ENCODE data around the gene GIPC2. TPM values are rescaled to one million over a fixed set of nuclear protein-coding genes. Genes with fewer than 3 reads are reported as not detected.
A peak's percentile ranks its signal among the peaks of the same experiment; 100 is the strongest.

GIPC2 gene
- total and polyA plus RNA-seq, 9 of the 15 experiments (the other 6 are each of a cell fraction or from before 2014, with no cell fraction given), result 0.01 to 0.05 (median 0.04) TPM; not detected in 3

DNA sequence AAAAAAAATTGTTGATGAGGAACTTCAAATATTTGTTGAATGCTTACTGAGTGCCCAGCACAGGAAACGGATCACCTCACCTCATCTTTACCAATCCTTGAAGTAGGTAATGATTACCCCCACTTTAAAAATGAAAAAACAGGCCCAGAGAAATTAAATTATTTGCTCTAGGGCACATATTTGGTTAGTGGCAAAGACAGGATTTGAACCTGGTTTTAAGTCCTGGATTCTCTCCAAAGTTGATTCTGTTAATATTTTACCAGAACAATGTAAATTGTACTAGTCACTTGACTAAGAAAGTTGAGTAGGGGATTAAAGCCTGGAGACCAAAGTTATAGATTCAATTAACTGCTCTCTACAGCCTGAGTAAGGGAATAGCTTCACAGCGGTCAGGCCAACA, 97.9 kb downstream of the GIPC2 start (continued):
- TF ChIP-seq HES1 (IDR thresholded peaks at IDR 0.05; ENCODE audit: low read depth), result no peak
- no peak for TF ChIP-seq HNRNPK (IDR thresholded peaks at IDR 0.05; ENCODE audit: low read depth, low read length, poor library complexity, severe bottlenecking)
- TF ChIP-seq PTRF (tag; IDR thresholded peaks at IDR 0.05), result no peak
- TF ChIP-seq PCBP2 (IDR thresholded peaks at IDR 0.05; ENCODE audit: low read depth, low read length, poor library complexity, severe bottlenecking), result no peak
- TF ChIP-seq TAF1 (IDR thresholded peaks at IDR 0.05; ENCODE audit: control insufficient read depth, extremely low read depth, insufficient read depth, low read length, severe bottlenecking), result no peak

DNA sequence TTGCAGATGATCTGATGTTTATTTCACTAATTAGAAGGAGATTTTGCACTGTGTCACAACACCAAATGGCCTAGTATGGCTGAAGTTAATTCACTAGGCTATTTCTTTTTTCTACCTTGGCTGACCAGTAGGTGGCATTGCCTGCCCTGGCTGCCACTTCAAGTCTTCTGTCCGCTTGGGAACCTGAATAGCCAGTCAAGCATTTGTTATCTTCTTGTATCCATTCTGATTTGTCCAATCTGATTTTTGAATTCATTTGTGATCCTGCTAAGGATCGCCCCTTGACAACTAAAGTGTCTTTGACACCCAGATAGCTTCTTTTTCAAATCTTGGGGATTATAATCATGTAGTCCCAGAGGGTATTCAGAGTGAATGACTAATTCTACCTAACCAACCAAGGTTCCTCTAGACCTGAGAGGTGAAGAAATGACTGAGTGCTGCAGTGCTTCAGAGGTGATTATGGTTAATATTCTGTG, 99.4 kb downstream of the GIPC2 start:
- Histone ChIP-seq H2AFZ (ENCODE audit: low read depth, low read length) (no peak overlapping the region), H3K9me1 (ENCODE audit: control insufficient read depth, insufficient read depth, low read length) (no peaks in the 10 kb centered on the region)
- CTCF ChIA-PET (ENCODE audit: low intra/inter-chr PET ratio), result interaction anchor here (0.5 to 1.2 kb wide), 2 partner anchors 531 to 694 kb away, joined by 3 to 7 read pairs; no protein-coding TSS in a partner anchor
- TF ChIP-seq FUS (optimal IDR thresholded peaks at IDR 0.05; ENCODE audit: low read depth, low read length) (no peak), HOMEZ (CRISPR knock-in tag; IDR thresholded peaks at IDR 0.05) (no peak), KLF16 (IDR thresholded peaks at IDR 0.05) (0 out of 2 replicates have a peak, but pooled peaks have one; percentile 14), JUND (IDR thresholded peaks at IDR 0.05; ENCODE audit: borderline replicate concordance, low read depth, low read length) (no peak), JUND (tag; IDR thresholded peaks at IDR 0.05; ENCODE audit: borderline replicate concordance, low read depth, low read length) (no peak), KHSRP (IDR thresholded peaks at IDR 0.05) (no peak), HOXB6 (CRISPR knock-in tag; IDR thresholded peaks at IDR 0.05; ENCODE audit: borderline replicate concordance) (no peak), SMC3 (conservative IDR thresholded peaks at IDR 0.05; ENCODE audit: insufficient read depth, low read depth, low read length) (peak; percentile 72), SRSF7 (optimal IDR thresholded peaks at IDR 0.05; ENCODE audit: low read depth, low read length) (no peak), EGR1 (conservative IDR thresholded peaks at IDR 0.05) (no peak), NCOA6 (IDR thresholded peaks at IDR 0.05) (no peak)
- TF ChIP-seq, protein P1, sequence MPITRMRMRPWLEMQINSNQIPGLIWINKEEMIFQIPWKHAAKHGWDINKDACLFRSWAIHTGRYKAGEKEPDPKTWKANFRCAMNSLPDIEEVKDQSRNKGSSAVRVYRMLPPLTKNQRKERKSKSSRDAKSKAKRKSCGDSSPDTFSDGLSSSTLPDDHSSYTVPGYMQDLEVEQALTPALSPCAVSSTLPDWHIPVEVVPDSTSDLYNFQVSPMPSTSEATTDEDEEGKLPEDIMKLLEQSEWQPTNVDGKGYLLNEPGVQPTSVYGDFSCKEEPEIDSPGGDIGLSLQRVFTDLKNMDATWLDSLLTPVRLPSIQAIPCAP (CRISPR knock-in tag; IDR thresholded peaks at IDR 0.05; ENCODE audit: borderline replicate concordance), result no peak

More for the DNA sequence above, 99.4 kb downstream of the GIPC2 start:
- H3K9me3 ChIP-seq (replicated peaks; ENCODE audit: control insufficient read depth, insufficient read depth, low read depth, low read length), result no peaks in the 10 kb centered on the region
- ATAC-seq (peak; percentile 90), DNase-seq (ENCODE audit: extremely low read depth in 1 of 4, low spot score in 3 of 4) (peak; percentile 45 to 57 (median 48)), FAIRE-seq (peak; percentile 95)
- no peak overlapping the region for H3K4me2 ChIP-seq (ENCODE audit: insufficient read depth, low read length)
- no peak overlapping the region for H3K4me3 ChIP-seq
- H3K36me3 ChIP-seq (ENCODE audit: control insufficient read depth, insufficient read depth, low read length), result no peaks in the 10 kb centered on the region
- no peak overlapping the region for H3K9ac ChIP-seq (ENCODE audit: insufficient read depth in 1 of 2, low read depth in 2 of 2, low read length in 2 of 2)
- H3K4me1 ChIP-seq (replicated peaks in 1 of 2; ENCODE audit: control insufficient read depth in 2 of 2, insufficient read depth in 2 of 2, low read length in 2 of 2), result no peaks in the 10 kb centered on the region
- no peaks in the 10 kb centered on the region for H3K79me2 ChIP-seq (ENCODE audit: control insufficient read depth, insufficient read depth, low read length)
- H4K20me1 ChIP-seq (replicated peaks; ENCODE audit: control insufficient read depth, insufficient read depth, low read length), result no peaks in the 10 kb centered on the region
- intact Hi-C loops (cut with micrococcal nuclease) (loop anchor here (1.0 to 5.0 kb wide), 3 partner anchors 462 to 1207 kb away; no protein-coding TSS in a partner anchor), in situ Hi-C loops (cut with MboI) (loop anchor here (25.0 kb wide), 1 partner anchor 517 kb away; no protein-coding TSS in a partner anchor)
- POLR2A ChIA-PET, result no interaction called here
- no peaks in the 10 kb centered on the region for H3K27me3 ChIP-seq (ENCODE audit: control insufficient read depth in 2 of 2, insufficient read depth in 2 of 2, low read length in 2 of 2)
- H3K27ac ChIP-seq (ENCODE audit: extremely low read depth, low read depth, low read length), result no peak overlapping the region
- 3% methylated on average over 2 of the region's 2 CpGs for WGBS (ENCODE audit: insufficient coverage, low coverage, missing lambda C conversion rate)
- no TSS peak for BruUV-seq (replicated peaks)

Data from K562 (cell line).